GM03348 (cell line): ENCODE data around the gene CCDC85A.

Experiments used
- DNase-seq: peaks from one replicate; pipeline ENCODE4 v3.0.0; 2012; ENCODE audit warnings: low spot score

Gene CCDC85A

DNA sequence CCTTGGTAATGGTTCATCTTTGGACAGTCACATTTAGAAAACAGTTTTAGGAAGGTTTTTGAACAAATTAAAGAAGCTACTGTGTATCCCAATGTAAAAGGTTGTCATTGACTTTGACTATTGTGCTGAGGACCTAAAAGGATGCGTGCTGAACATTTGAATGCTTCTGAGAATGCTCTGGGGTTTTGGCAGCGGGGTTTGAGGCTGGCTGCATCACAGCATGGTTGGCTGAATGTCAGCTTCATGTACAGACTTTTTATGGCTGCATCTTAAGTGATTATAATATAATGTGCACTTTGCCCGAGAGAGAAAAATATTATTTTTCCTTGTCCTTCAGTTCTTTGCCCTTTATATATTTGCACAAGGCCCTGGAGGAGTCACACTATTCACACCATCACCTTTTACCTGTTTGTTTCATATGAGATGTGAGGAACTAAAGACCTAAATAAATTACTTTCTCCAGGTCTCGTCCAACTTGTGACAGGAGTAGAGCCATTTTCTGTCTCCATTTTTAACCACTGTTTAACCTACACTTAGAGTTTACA is 125.9 kb downstream of the CCDC85A start:
- no peak for DNase-seq

DNA sequence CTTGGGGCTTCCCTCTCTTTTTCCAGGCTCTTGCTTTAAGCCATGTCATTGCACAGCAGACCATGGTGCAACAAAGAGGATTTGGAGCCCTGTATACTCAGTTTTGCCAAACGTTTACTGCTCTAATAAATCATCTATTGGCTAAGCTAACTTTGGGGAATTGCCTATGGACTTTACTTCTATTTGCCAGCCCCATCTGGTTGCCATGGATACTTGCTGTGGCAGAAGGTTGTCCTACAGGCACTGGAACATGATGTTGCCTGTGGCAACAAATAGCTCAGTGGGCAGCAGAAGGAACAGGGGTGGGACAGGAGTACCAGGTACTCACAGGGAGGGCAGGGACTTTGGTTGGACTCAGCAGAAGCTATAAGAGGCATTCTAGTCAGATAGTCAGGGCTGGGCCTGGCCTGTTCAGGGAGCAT is 129.7 kb downstream of the CCDC85A start:
- DNase-seq, result no peak

DNA sequence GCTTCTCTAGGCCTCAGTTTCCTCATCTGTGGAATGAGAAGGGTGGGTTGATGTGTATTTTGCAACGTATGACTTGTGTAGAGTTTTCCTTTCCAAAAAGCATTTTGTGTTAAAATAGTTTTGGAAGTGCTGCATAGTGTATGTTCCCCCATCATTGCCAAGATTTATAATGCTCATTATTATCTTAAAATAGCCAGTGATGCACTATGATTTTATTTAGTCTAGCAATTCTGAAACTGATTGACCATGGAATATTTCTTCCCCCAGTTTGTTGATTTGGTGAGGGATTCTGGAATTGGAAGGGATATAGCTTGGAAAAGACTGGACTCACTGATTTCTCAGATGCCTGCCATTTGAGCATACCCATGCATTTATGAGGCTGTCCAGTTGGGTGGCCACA is 130.6 kb downstream of the CCDC85A start:
- DNase-seq, result no peak

DNA sequence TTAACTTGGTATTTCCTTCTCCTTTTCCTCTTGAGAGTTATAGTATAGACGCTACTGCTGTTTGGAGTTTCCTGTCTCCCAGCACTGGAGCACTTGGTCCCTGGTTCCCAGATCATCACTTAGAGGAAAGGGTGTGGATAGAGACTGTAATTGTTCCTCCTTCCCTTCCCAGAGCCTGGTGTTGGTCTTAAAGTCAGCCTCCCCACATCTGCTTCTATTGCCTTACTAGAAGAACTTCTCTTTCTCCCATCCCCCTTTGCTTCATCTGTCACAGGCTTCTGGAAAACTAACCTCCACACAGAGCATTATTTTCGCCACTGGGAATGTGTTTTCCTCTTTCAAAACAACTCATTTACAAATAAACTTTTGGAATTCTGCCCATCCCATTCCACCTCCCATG is 131.0 kb downstream of the CCDC85A start:
- DNase-seq, result peak; percentile 16

DNA sequence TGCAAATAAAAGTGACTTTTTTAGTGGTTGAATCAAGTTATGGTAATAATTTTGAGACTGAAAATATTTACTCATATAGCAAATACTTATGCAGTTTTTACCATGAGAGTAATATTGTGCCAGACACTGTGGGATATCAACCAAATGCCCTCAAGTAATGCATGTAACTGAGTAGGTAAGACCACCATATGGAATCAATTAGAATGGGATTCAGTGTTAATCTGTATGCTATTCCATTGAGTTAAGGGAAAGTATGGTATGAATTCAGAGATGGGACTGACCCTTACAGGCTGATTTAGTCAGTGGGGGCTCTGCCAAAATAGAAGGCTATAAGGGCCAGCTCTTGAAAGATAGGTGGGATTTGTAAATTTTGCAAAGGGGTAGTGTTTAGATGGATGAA is 131.6 kb downstream of the CCDC85A start:
- DNase-seq, result no peak

DNA sequence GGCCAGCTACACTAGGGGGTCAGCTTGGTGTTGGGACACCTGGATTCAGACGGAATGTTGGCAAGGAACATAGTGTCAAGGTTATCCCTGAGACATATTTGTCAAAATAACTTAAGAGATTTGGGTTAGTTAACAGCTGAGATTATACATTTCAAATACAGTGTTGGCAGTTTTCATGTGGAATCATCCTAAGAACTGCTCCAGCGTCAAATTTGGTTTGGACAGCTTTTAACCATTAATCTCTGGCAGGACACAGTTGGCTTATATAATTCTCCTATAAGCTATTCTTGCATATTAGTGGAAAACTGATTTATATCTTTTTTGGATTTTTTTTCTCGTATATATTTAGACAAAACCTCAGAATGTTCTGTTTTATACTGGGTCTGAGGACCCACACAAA is 132.2 kb downstream of the CCDC85A start:
- no peak for DNase-seq

DNA sequence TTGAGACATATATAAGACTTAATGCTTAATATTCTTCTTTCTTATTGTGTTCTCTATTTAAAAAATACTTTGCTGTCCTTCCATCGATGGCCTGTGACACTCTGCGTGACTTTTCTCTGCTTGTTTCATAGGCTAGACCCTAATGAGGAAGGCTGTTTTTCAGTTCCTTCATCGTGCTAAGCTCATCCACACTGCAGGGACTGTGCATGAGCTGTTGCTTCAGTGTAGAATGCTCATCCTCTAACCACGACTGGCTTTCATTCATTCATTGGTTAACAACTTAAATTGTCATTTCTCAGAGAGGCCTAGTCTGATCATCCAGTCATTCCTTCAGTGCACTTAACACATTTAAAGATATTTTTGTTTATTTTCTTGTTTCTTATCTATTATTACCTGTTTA is 134.4 kb downstream of the CCDC85A start:
- DNase-seq, result no peak

DNA sequence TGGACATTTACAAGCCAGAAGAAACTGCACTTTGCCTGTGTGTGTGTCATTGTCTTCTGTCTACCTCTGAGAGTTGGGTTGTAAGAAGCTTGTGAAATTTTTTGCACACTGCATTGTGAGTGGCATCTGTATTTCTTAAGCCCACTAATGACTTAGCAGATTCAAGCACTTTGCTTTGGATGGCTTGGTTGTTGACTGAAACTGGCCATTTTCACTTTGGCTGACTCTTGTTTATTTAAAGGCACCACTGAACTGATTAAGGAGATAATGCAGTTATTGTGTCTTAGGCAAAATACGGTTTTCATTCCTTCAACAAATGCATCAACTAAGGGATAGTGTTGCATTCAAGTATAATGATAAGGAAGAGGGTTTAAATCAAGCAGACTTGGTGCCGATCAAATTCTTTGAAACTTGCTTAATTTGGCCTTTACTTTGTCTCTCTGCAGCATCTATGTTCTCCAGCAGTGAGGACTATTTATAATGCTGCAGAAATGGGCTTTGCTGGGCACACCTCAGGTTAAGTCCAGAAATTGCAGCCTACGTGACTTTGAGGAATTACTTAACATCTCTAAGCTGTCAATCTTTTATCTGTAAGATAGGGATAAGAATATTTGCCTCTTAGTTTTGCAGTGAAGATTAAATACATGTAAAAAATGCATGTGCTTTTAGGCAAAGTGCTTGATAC is 142.0 kb downstream of the CCDC85A start:
- DNase-seq, result no peak

DNA sequence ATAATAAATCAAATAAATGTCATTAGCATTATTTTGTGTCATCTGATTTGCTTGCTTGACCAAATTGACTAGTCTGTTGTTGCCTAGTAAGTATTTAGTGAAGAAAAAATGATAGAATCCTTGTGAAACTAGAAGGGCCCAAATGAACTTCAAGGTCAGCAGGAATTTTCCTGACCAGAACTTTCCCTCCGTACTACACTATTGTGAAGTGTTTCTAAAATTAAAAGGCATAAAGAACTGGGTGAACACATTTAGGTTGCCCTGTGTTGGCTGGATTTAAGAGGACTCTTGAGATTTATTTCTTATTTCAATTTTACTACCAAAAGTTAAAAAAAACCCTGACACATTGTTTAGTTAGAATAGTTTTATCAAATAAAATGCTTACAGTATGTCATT is 142.6 kb downstream of the CCDC85A start:
- no peak for DNase-seq

DNA sequence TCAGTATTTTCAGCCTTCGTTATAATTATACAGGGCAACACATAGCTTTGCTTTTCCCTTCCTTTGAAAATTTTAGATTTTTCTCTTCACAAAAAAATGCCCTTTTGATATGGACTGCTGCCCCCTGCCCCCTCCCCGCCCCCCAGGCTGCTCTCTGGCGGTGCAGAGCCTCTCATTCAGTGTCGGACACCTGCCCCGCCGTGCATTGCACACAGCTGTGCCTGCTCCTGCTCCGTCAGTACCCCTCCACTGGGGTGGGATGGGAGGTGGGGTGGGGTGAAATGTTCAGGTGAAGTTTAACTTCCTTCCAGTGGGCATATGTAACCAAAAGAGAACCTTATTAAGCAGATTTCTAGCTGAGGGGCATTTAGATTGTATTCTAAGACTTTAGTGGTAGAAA is 148.0 kb downstream of the CCDC85A start:
- no peak for DNase-seq

DNA sequence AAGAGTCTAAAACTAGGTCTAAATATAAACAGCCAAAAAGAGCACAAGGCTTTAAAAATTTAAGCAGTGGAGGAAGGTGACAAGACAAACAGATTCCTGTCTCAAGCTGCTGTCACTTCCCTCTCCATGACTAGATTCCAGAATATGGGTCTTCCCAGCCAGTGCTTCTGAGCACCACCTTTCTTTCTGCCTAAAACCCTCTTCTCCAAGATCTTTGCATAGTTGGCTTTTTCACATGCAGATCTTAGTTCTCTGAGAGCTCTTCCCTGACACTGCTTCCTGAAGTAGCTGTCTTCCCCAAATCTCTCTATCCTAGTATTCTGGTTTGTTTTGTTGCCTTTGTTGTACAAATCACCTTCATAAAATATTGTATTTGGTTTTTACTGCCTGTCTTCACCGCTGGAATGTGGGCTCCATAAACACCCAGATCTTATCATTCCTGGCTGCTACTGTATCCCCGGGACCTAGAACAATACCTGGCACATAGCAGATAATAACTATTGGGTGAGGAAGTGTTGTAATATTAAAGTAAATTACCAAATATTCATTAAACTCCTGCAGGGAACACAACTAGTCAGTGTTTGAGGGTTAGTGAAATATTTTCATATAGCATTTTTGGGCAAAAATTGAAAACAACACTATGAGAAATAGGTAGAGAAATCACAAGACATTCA is 150.2 kb downstream of the CCDC85A start:
- DNase-seq, result no peak

DNA sequence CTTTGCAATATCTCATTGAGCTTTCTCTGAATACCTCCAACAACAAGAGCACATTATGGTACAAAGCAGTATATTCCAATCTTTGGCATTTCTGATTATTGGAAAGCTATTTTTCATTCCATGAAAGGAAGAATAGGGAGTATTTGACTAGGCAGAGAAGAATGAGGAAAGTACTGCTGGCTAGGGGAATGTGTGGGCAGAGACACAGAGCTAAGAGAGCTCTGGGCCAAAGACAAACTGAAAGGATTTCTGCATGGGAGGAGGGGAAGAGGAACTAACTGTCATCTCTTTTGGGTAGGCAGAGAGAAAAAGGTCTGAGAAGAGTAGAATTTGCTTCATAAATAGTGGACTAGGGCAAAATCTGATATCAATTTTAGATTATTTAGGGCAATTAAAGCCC is 150.8 kb downstream of the CCDC85A start:
- peak; percentile 82 for DNase-seq

DNA sequence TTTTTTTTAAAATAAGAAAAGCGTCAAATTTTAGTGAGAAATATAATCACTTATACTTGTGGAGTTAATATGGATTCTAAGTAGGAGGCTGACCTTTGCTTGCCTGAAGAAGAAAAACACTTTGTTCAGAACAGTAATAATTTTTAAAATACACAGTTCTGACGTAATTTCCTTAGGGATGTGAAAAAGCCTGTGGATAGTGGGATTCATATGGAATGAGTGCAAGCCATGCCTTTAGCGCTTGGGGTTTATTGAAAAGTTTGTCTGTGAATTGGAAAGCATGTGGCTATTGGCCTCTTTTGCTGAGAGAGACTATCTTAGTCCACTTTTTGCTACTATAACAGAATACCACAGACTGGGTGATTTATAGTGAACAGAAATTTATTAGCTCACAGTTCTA is 151.3 kb downstream of the CCDC85A start:
- peak; percentile 13 for DNase-seq

DNA sequence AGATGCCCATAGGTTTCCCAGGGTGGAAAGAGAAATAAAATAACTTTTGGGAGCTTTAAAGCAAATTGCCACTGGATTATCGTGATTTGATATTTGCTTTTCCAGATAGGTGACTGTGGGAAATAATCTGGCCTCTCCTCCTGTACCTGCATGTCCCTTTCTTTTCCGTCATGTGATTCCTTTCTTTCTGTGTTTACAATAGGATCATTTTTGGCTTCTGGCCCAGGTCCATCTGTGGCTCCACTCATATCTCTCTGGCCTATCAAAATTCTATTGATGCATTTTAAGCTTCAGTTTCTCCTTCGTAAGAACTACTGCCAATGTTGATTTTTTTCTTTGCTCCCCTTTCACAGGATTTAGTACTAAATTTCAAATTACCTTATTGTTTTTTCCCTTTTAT is 153.6 kb downstream of the CCDC85A start:
- no peak for DNase-seq

DNA sequence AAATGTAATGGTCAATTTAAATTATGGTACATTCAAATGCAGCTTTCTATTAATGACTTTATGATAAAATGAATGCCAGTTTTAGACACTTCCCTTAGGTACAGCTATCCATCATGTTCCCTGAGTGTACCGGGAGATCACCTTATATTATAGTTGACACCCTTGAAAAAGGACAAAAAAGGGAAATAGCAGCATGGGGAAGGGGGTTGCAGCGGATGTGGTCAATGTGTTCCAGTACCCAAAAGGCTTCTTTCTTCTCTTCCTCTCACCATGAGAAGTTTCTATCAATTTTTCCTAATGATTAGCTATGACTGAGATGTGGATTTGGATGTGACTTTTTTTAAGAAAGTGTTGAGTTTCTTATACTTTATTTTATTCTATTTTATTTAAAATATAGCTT is 154.4 kb downstream of the CCDC85A start:
- DNase-seq, result no peak

DNA sequence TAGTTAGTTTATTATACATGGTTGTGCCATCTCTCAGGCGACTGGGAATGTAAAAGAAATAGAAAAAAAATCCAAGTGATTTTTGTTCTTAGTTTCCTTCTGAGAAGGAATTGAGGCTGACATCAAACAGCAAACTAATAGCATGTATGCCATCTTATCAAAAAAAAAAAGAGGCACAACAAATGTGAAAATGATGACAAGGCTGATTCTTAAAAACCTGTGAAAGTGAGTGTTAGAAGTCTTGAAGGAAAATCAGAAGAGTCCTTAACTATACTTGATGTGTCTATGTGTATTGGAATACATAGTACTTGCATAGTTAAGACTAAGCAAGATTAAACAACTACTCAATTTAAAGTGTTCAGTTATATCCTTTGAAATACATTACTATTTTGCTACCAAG is 161.0 kb downstream of the CCDC85A start:
- DNase-seq, result no peak

DNA sequence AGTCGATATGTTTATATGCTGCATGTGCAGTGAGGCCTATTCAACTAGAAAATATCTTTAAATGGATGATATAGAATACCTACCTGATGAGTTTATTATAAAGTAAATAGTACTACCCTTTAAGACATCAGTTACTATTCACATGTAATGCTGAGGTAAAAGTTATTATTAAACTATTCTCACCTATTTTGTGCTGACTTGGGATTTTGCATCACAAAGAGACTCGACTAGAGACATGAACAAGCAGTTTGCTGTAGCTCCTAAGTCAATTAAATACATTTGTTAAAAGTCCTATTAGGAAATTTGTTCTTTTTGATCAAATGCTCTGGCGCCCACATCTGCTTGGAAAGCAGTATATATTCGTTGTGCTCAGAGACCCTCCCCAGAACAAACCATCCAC is 164.1 kb downstream of the CCDC85A start:
- no peak for DNase-seq

DNA sequence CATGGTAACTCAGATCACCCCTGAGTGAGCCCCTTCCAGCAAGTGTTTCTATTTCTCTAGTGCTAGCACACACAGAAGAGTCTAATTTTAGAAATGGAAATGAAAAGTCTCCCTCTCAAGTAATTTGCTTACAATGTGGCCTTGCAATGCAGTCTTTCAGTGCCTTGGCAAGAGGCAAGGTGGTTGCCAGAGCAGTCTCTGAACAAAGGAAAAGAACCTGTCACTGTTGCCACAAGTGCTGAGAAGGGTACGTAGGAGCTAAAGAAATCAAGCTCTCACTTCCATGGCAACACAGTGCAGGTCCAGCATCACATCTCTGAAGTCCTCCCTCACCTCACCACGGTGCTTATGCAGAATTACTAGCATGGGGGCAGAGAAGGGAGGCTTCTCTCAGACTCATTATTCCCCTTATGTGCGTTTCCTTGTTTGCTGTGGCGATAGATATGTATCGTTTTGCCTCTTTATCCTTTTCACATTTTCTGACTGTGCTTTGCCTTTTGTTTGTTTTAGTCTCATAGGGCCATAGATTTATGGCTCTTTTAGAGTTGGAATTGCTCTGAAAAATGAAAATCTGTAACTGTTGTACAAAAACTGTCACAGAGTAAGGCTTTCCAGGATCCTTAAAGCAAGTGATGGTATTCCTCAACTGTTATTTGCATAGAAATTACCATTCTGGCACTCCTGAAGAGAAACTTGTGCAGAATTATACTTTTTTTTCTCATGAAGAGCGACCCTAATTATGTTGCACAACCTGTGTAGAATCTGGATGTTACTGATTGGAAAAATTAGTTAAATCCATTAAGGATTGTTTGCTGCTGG is 164.8 kb downstream of the CCDC85A start:
- no peak for DNase-seq

DNA sequence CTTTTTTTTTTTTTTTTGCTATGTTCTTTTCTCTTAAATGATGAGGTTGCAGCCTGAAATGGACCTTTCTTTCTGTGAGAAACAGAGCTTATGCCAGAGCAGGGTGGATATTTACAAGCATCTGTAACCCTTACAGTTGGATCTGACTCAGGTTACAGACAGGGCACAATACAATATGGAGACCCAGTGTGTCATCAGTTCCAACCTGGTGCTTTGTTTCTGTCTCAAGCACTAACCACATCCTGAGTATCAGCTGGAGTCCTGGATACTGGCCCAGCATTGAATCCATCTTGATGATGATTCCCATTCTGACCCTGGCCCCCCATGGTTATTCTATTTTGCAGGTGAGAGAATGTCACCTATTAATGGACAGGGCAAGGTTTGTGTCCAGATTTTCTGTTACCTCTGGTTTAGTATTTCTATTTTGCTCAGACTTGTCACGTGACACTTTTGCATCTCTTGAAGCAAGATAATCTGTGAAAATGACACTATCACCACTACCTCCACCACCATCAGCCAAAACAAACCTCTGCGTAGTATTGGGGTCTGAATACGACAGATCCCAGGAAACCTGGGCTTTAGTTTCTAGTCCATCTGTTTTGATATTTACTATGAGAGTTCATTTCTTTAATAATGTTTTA is 174.0 kb downstream of the CCDC85A start:
- DNase-seq, result no peak

DNA sequence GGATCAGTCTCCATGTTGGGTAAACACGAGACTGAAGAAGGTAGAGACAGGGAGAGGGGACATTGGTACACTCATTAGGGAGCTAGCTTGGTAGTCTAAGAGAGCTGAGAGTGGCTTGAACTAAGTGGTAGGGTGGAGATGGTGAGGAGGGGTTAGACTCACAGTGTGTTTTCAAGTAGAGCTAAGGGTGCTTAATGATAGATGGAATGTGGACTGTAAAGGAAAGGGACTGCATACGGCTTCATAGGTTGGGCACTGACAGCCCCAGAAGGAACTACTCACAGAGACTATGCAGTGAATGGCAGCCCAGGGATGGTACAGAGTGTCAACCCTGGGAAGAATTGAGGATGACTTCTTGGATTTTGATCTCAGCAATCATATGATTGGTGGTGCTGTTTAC is 178.1 kb downstream of the CCDC85A start:
- DNase-seq, result no peak

DNA sequence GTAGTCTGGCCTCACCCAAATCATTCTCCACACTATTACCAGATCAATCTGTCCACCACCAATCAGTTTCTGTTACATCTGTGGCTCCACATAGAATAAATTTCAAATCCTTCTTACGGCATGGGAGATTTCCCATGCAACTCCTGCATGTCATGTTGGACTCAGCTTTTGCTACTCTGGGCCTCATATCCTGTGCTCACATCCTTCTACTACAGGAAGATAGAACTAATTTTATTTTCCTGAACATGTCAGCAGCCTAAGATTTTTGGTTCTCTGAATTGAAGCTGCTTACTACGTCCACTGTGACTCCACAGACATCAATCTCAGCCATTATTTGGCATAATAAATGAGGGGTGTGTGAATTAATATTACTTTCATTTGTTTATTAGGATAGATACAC is 181.1 kb downstream of the CCDC85A start:
- no peak for DNase-seq

DNA sequence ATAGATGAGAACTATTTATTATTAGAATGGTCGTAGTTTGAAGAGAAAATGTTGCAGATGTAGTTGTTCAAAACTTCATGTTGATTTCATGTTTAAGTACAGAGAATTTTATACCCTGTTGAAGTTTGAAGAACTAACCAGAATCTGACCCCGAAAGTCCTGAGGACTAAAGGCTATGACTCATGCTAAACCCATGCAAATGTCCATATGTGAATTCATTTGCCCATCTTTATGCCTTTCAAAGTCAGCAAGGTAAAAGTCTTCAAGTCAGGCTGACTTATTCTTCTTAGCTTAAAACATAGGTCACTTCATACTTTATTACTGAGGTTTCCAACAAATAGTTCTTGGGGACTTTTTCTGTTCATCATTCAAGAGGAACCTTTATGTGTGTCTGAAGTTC is 185.5 kb downstream of the CCDC85A start:
- no peak for DNase-seq
